ENCODE measurements around the gene PDCD1. TPM values are rescaled to one million over a fixed set of nuclear protein-coding genes. Genes with fewer than 3 reads are reported as not detected.

The PDCD1 gene
- total RNA-seq, 1 donor: not detected

DNA sequence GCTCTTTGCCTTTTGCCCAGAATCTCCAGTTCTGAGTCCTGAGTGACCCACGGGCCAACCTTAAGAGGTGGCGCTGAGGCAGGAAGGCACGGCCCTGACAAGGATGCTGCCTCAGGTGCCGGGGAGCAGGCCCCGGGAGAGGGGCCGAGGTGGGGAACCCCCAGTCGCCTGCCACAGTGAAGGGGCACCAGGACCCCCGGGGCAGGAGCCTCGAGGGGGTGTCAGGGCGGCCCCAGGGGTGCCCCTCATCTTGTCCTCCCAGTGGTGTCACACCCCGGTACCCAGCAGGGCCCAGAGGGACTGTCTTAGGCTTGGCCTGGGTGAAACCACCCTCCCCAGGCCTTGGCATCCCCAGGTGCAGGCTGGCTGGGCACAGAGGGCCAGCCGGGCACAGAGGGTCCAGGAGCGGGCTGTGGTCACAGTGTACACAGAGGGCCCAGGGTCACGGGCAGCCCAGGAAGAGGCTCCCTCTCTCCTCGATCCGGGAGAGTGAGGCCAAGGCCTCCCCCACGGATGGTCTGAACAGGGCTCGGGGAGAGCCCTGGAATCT lies 1.0 kb downstream of the PDCD1 start:
- no peak overlapping the region for H3K4me3 ChIP-seq (ENCODE audit: low read depth, low read length)
- no peak for DNase-seq (ENCODE audit: low read depth)
- no peak for TF ChIP-seq CTCF (IDR thresholded peaks at IDR 0.05; ENCODE audit: insufficient read depth, low read depth, low read length)

GRCh38 chr2:241857041-241857541 lies 1.6 kb downstream of the PDCD1 start:
- DNase-seq (ENCODE audit: low read depth): no peak
- TF ChIP-seq CTCF (IDR thresholded peaks at IDR 0.05; ENCODE audit: insufficient read depth, low read depth, low read length): no peak

DNA sequence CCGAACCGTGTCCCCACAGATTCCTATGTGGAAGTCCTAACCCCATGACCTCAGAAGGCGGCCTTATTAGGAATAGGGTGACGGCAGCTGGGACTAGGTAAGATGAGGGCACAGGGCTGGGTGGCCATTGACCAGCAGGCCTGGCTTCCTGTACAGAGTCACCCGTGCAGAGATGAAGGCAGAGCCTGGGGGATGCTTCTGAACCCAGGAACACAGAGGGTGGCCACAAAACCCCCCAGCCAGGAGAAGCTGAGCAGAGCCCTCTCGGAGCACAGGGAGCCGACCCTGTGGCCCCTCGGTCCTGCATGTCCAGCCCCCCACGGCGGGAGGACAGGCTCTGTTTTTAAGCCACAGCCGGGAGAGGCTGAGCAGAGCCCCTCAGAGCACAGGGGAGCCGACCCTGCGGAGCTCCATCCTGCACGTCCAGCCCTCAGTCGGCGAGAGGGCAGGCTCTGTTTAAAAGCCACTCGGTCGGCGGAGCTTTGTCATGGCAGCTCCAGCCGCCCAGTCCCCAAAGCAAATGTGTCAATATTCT lies 2.7 kb downstream of the PDCD1 start:
- TF ChIP-seq CTCF (IDR thresholded peaks at IDR 0.05; ENCODE audit: insufficient read depth, low read depth, low read length): no peak
- H3K4me3 ChIP-seq (ENCODE audit: low read depth, low read length): no peak overlapping the region
- no peak for DNase-seq (ENCODE audit: low read depth)

More at GRCh38 chr2:241857041-241857541, 1.6 kb downstream of the PDCD1 start:
- H3K4me3 ChIP-seq (ENCODE audit: low read depth, low read length): no peak overlapping the region

DNA sequence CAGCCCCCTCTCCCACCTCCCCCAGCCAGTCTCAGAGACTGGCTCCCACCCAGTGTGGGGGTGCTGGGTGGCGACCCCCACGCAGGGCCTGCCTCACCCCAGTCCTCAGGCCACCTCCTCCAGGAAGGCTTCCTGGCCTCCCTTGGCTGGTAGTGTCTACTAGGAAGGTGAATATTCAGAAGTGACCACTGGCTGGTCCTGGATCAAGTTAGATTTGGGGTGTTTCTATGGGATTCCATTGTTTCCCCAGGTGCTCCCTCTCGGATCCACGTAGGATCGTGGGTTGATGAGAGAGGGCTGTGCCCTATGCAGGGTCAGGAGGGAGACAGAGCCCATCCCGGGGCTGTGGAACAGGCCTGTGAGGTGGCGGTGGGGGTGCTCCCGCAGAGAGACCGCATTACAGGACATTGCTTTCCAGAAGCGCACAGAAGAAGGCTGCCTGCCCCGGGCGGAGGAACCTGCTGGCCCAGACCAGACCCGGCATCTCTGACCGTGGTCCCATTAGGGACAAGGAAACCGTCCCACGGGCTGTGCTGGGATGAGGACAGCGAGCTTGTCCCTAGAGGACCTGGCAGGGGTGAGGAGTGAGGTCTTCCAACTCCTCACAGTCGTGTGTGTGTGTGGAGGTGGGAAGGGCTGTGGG lies 3.3 kb downstream of the PDCD1 start:
- no peak overlapping the region for H3K4me3 ChIP-seq (ENCODE audit: low read depth, low read length)
- no peak for TF ChIP-seq CTCF (IDR thresholded peaks at IDR 0.05; ENCODE audit: insufficient read depth, low read depth, low read length)
- DNase-seq (ENCODE audit: low read depth): no peak

DNA sequence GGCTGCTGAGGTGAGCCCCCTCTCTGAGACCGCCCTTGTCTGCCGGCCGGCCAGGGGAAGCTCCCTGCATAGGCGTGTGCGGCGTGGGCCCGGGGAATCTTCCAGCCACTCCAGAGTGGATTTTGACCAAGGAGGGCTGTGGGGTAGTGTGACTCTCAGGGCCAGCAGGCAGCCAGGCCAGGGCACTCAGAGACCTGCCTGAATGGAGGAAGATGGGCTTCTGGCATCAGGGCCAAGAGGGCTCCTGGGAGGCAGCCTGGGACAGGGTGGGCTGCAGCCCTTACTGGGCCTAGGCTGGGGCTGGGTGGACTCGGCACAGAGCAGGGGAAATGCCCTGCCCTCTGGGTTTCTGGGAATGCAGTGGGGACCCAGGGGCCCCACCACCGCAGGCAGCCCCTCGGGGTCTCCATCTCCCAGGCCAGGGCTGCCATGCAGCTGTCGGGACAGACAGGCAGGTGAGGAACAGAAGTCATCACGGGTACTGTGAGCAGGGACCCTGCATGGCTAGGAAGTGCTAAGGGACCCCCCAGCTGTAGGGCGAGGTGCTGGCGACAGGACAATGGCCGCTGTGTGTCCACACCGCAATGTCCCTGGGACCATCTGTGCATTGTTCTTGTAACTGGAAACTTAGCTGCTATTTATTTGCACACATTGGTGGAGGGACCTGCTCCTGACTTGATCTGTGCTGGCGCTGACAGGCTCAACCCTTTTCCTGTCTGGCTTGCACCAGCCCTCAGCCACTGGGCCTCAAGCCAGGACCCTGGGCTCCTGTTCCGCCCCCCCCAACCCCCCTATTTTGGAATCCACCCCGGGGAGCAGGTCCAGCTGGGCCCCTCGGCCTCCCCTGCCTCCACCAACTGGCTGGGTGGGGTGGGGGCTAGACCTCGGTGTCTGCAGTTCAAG lies 4.1 kb downstream of the PDCD1 start:
- TF ChIP-seq CTCF (IDR thresholded peaks at IDR 0.05; ENCODE audit: insufficient read depth, low read depth, low read length): no peak
- H3K4me3 ChIP-seq (ENCODE audit: low read depth, low read length): no peak overlapping the region
- DNase-seq (ENCODE audit: low read depth): no peak

- TF ChIP-seq CTCF (IDR thresholded peaks at IDR 0.05; ENCODE audit: insufficient read depth, low read depth, low read length): no peak
- no peak overlapping the region for H3K4me3 ChIP-seq (ENCODE audit: low read depth, low read length)
- no peak for DNase-seq (ENCODE audit: low read depth)
Measured at GRCh38 chr2:241853651-241854341, 4.9 kb downstream of the PDCD1 start.
